GOT3 (cell line): Measurements from ENCODE around the gene CRTC3.
A peak's percentile ranks its signal among the peaks of the same experiment; 100 is the strongest.
"Not testable (repeated sequence)": the region's sequence is repeated elsewhere in the genome, so short reads cannot be mapped to it uniquely, and the experiment has no call there.

Experiments
- DNase-seq: peaks from one replicate; lab custom pipeline; 2025; ENCODE audit warnings: mixed read lengths; lab: John Stamatoyannopoulos, UW

Gene CRTC3

GRCh38 chr15:90650117-90650955, 120.6 kb downstream of the CRTC3 start:
- no peak for DNase-seq

GRCh38 chr15:90650956-90651689, 121.4 kb downstream of the CRTC3 start:
- DNase-seq = no peak

- no peak for DNase-seq
Measured at GRCh38 chr15:90654233-90655136, 124.8 kb downstream of the CRTC3 start.

- DNase-seq = not testable (repeated sequence)
Measured at GRCh38 chr15:90657520-90658172, 127.9 kb downstream of the CRTC3 start.

GRCh38 chr15:90659481-90659880, 129.8 kb downstream of the CRTC3 start:
- no peak for DNase-seq

- peak; percentile 50 for DNase-seq
Measured at GRCh38 chr15:90660195-90660998, 130.7 kb downstream of the CRTC3 start.

GRCh38 chr15:90660999-90661330, 131.2 kb downstream of the CRTC3 start:
- not testable (repeated sequence) for DNase-seq

- DNase-seq = not testable (repeated sequence)
Measured at GRCh38 chr15:90664081-90664461, 134.3 kb downstream of the CRTC3 start.

- DNase-seq = peak; percentile 7
Measured at GRCh38 chr15:90664650-90665287, 135.0 kb downstream of the CRTC3 start.

- no peak for DNase-seq
Measured at GRCh38 chr15:90665288-90666134, 135.8 kb downstream of the CRTC3 start.

GRCh38 chr15:90666135-90666909, 136.6 kb downstream of the CRTC3 start:
- DNase-seq = no peak

- no peak for DNase-seq
Measured at GRCh38 chr15:90667073-90667754, 137.5 kb downstream of the CRTC3 start.

- not testable (repeated sequence) for DNase-seq
Measured at GRCh38 chr15:90667755-90668345, 138.1 kb downstream of the CRTC3 start.

GRCh38 chr15:90670631-90671030, 140.9 kb downstream of the CRTC3 start:
- not testable (repeated sequence) for DNase-seq

- DNase-seq = no peak
Measured at GRCh38 chr15:90671216-90671615, 141.5 kb downstream of the CRTC3 start.

GRCh38 chr15:90673357-90673756, 143.6 kb downstream of the CRTC3 start:
- DNase-seq = not testable (repeated sequence)

- no peak for DNase-seq
Measured at GRCh38 chr15:90674476-90674875, 144.8 kb downstream of the CRTC3 start.

GRCh38 chr15:90675464-90675863, 145.7 kb downstream of the CRTC3 start:
- no peak for DNase-seq
